C4-2B (cell line): ENCODE data around the gene HELZ.
"Not testable (repeated sequence)": the region's sequence is repeated elsewhere in the genome, so short reads cannot be mapped to it uniquely, and the experiment has no call there.

ENCODE experiments used
- H3K27ac ChIP-seq: fragments of 450-650 bp; 2 replicates; pipeline ENCODE4 v1.5.1; 2017
- CTCF ChIP-seq: fragments of 450-650 bp; conservative IDR thresholded peaks from 2 replicates; pipeline ENCODE4 v1.5.1; 2017; ENCODE audit warnings: mild to moderate bottlenecking
- ZFX ChIP-seq: fragments of 450-650 bp; IDR thresholded peaks from 2 replicates; pipeline ENCODE4 v1.6.1; 2017

The HELZ gene

GRCh38 chr17:67260170-67260987 lies 15.4 kb upstream of the HELZ start:
- no peak for TF ChIP-seq CTCF
- TF ChIP-seq ZFX = no peak
- no peak overlapping the region for H3K27ac ChIP-seq

GRCh38 chr17:67258821-67259468 lies 13.9 kb upstream of the HELZ start:
- H3K27ac ChIP-seq = no peak overlapping the region
- TF ChIP-seq CTCF (no peak), ZFX (no peak)

- no peak overlapping the region for H3K27ac ChIP-seq
- TF ChIP-seq CTCF = no peak
- no peak for TF ChIP-seq ZFX
These were observed 11.2 kb upstream of the HELZ start for GRCh38 chr17:67256075-67256732.

- TF ChIP-seq CTCF (no peak), ZFX (no peak)
- no peak overlapping the region for H3K27ac ChIP-seq
These were observed 8.4 kb upstream of the HELZ start for GRCh38 chr17:67253384-67253783.

- H3K27ac ChIP-seq = not testable (repeated sequence)
These were observed 6.6 kb upstream of the HELZ start for GRCh38 chr17:67251586-67251985.

GRCh38 chr17:67248291-67248690 lies 3.3 kb upstream of the HELZ start:
- TF ChIP-seq CTCF (no peak), ZFX (no peak)
- H3K27ac ChIP-seq = no peak overlapping the region

- H3K27ac ChIP-seq = no peak overlapping the region
- TF ChIP-seq CTCF (no peak), ZFX (no peak)
These were observed 2.5 kb upstream of the HELZ start for GRCh38 chr17:67247416-67247900.
